ENCODE measurements around the gene KIF26B.

- TF ChIP-seq POLR2A (IDR thresholded peaks at IDR 0.05; ENCODE audit: low read depth, low read length) (no peak), SPI1 (IDR thresholded peaks at IDR 0.05; ENCODE audit: low read depth, low read length) (no peak), POLR2AphosphoS5 (IDR thresholded peaks at IDR 0.05; ENCODE audit: low read depth, low read length) (no peak), TAF1 (IDR thresholded peaks at IDR 0.05; ENCODE audit: low read depth, low read length) (no peak), PAX5 (IDR thresholded peaks at IDR 0.05; ENCODE audit: insufficient read depth, low read length, severe bottlenecking) (no peak)
Observed at GRCh38 chr1:245695211-245695610, 540.4 kb downstream of the KIF26B start.
